OCI-LY7 (cell line): ENCODE results near the gene IL9. TPM values are rescaled to one million over a fixed set of nuclear protein-coding genes. Genes with fewer than 3 reads are reported as not detected.

ENCODE experiments used
- BruUV-seq: library from RNA; stranded (reverse); fragments of 400-500 nt; replicated peaks from 2 replicates; lab custom pipeline; 2021; lab: Mats Ljungman, UMichigan
- CTCF ChIA-PET: fragments of 300-600 bp; sonication (Branson Sonifier 250); formaldehyde crosslinking; loops from one replicate; lab custom pipeline; 2022; ENCODE audit warnings: antibody characterized with exemption; ENCODE audit not compliant: unreplicated experiment; lab: Charles Lee
- POLR2A ChIA-PET: fragments of 300-600 bp; sonication (Branson Sonifier 250); formaldehyde crosslinking; loops from one replicate; lab custom pipeline; 2022; ENCODE audit warnings: antibody characterized with exemption; lab: Charles Lee
- DNase-seq: peaks from one replicate; pipeline ENCODE4 v3.0.0-alpha.2; 2015; ENCODE audit warnings: low spot score
- H2AFZ ChIP-seq: fragments of 200-600 bp; sonication (generic), shearing (Covaris generic); 2 replicates; pipeline ENCODE4 v1.6.1; 2014; ENCODE audit warnings: mild to moderate bottlenecking, antibody characterized with exemption, low read length, moderate library complexity
- H3K27ac ChIP-seq: fragments of 200-600 bp; sonication (generic); 2 replicates; pipeline ENCODE4 v1.5.1; 2014; ENCODE audit warnings: mixed run types, low read depth, mild to moderate bottlenecking, moderate library complexity, low read length, inconsistent platforms; ENCODE audit not compliant: poor library complexity, severe bottlenecking
- H3K36me3 ChIP-seq: fragments of 200-600 bp; sonication (generic); 2 replicates; pipeline ENCODE4 v1.6.1; 2014; ENCODE audit warnings: mild to moderate bottlenecking, antibody characterized with exemption, low read length, moderate library complexity, mixed read lengths; ENCODE audit not compliant: insufficient read depth
- H3K4me1 ChIP-seq: fragments of 200-600 bp; sonication (generic); 2 replicates; pipeline ENCODE4 v1.5.1; 2014; ENCODE audit warnings: mild to moderate bottlenecking, low read length; ENCODE audit not compliant: insufficient read depth, poor library complexity, severe bottlenecking
- H3K4me2 ChIP-seq: fragments of 200-600 bp; sonication (generic); 2 replicates; pipeline ENCODE4 v1.6.1; 2014; ENCODE audit warnings: mild to moderate bottlenecking, low read length
- H3K4me3 ChIP-seq: fragments of 200-600 bp; sonication (generic); 2 replicates; pipeline ENCODE4 v1.5.1; 2014; ENCODE audit warnings: mild to moderate bottlenecking, low read depth, low read length; ENCODE audit not compliant: poor library complexity, severe bottlenecking
- H3K79me2 ChIP-seq: fragments of 200-600 bp; sonication (generic); 2 replicates; pipeline ENCODE4 v1.6.1; 2016; ENCODE audit warnings: low read depth, mild to moderate bottlenecking, low read length, moderate library complexity, mixed read lengths; ENCODE audit not compliant: insufficient read depth
- H3K9me2 ChIP-seq: fragments of 200-600 bp; sonication (generic); 2 replicates; pipeline ENCODE4 v1.6.1; 2016; ENCODE audit warnings: mild to moderate bottlenecking, low read length, mixed read lengths; ENCODE audit not compliant: insufficient read depth
- H3K9me3 ChIP-seq: fragments of 200-600 bp; sonication (generic); 2 replicates; pipeline ENCODE4 v1.6.1; 2014; ENCODE audit warnings: mild to moderate bottlenecking, mixed run types, low read length, mixed read lengths
- H4K20me1 ChIP-seq: fragments of 200-600 bp; sonication (generic); 2 replicates; pipeline ENCODE4 v1.6.1; 2014; ENCODE audit warnings: mild to moderate bottlenecking, antibody characterized with exemption, low read length, moderate library complexity, mixed read lengths; ENCODE audit not compliant: insufficient read depth
- CTCF ChIP-seq: fragments of 200-600 bp; sonication (generic); conservative IDR thresholded peaks from 2 replicates; pipeline ENCODE4 v1.5.1; 2014; ENCODE audit warnings: mild to moderate bottlenecking, antibody characterized with exemption, low read length, moderate library complexity, mixed read lengths
- EZH2phosphoT487 ChIP-seq: fragments of 200-600 bp; sonication (generic); IDR thresholded peaks from 2 replicates; pipeline ENCODE4 v1.6.1; 2018; ENCODE audit warnings: low read depth, borderline replicate concordance, mild to moderate bottlenecking, mixed run types, antibody characterized with exemption, low read length, moderate library complexity, mixed read lengths
- intact Hi-C: fragments of 100-400 bp; cut with micrococcal nuclease; formaldehyde crosslinking; loops from one replicate; pipeline ENCODE4 v1.10.0; 2022; ENCODE audit not compliant: unreplicated experiment
- total RNA-seq, 2 experiments: library from RNA; depleted of rRNA in 1 of 2; stranded (reverse); fragments of >200 nt in 1 of 2; shearing (Covaris generic) in 1 of 2; gene quantifications; 2 replicates each; pipeline ENCODE4 v1.2.3, GENCODE V29; 2014 to 2022

IL9 gene
- total RNA-seq, 2 experiments from 2014 or later, result not detected

GRCh38 chr5:135881819-135882218 is 13.8 kb downstream of the IL9 start:
- Histone ChIP-seq H4K20me1 (no peaks in the 10 kb centered on the region), H3K4me3 (no peak overlapping the region), H3K4me1 (no peaks in the 10 kb centered on the region), H3K27ac (no peak overlapping the region), H3K36me3 (no peaks in the 10 kb centered on the region), H3K9me2 (no peaks in the 10 kb centered on the region), H3K79me2 (no peaks in the 10 kb centered on the region), H2AFZ (no peak overlapping the region), H3K9me3 (no peaks in the 10 kb centered on the region), H3K4me2 (no peak overlapping the region)
- BruUV-seq, result no TSS peak
- ChIA-PET CTCF (no interaction called here), POLR2A (no interaction called here)
- TF ChIP-seq CTCF (no peak), EZH2phosphoT487 (no peak)
- no peak for DNase-seq
- intact Hi-C loops, result loop anchor here (10.0 kb wide), 1 partner anchor 893 kb away; no protein-coding TSS in a partner anchor

- H3K9me3 ChIP-seq, result no peaks in the 10 kb centered on the region
- no peak overlapping the region for H3K4me3 ChIP-seq
- intact Hi-C loops, result loop anchor here (10.0 kb wide), 1 partner anchor 894 kb away; no protein-coding TSS in a partner anchor
- H3K36me3 ChIP-seq, result no peaks in the 10 kb centered on the region
- no peaks in the 10 kb centered on the region for H4K20me1 ChIP-seq
- no TSS peak for BruUV-seq
- no peak overlapping the region for H3K27ac ChIP-seq
- POLR2A ChIA-PET, result no interaction called here
- no peaks in the 10 kb centered on the region for H3K9me2 ChIP-seq
- DNase-seq, result no peak
- no peak overlapping the region for H3K4me2 ChIP-seq
- no peaks in the 10 kb centered on the region for H3K79me2 ChIP-seq
- CTCF ChIA-PET, result no interaction called here
- TF ChIP-seq EZH2phosphoT487 (no peak), CTCF (no peak)
- H2AFZ ChIP-seq, result no peak overlapping the region
- no peaks in the 10 kb centered on the region for H3K4me1 ChIP-seq
Observed at GRCh38 chr5:135881244-135881643, 14.4 kb downstream of the IL9 start.

GRCh38 chr5:135880801-135881200 is 14.8 kb downstream of the IL9 start:
- no peak overlapping the region for H3K4me2 ChIP-seq
- intact Hi-C loops, result loop anchor here (10.0 kb wide), 1 partner anchor 894 kb away; no protein-coding TSS in a partner anchor
- no TSS peak for BruUV-seq

More at GRCh38 chr5:135880801-135881200, 14.8 kb downstream of the IL9 start:
- Histone ChIP-seq H3K4me1 (no peaks in the 10 kb centered on the region), H3K27ac (no peak overlapping the region), H3K4me3 (no peak overlapping the region), H3K79me2 (no peaks in the 10 kb centered on the region), H3K36me3 (no peaks in the 10 kb centered on the region), H3K9me2 (no peaks in the 10 kb centered on the region), H3K9me3 (no peaks in the 10 kb centered on the region), H2AFZ (no peak overlapping the region), H4K20me1 (no peaks in the 10 kb centered on the region)
- ChIA-PET POLR2A (no interaction called here), CTCF (no interaction called here)
- no peak for DNase-seq
- TF ChIP-seq CTCF (no peak), EZH2phosphoT487 (no peak)
